HG03378 (cell line): ENCODE results near the gene PDZRN4.
"Not testable (repeated sequence)": the region's sequence is repeated elsewhere in the genome, so short reads cannot be mapped to it uniquely, and the experiment has no call there.

Experiments
- ATAC-seq: cut with Tn5 transposase; IDR thresholded peaks from one replicate; pipeline ENCODE4 v1.9.1; 2021; ENCODE audit warnings: mild to moderate bottlenecking, moderate library complexity; ENCODE audit not compliant: unreplicated experiment

The PDZRN4 gene

DNA sequence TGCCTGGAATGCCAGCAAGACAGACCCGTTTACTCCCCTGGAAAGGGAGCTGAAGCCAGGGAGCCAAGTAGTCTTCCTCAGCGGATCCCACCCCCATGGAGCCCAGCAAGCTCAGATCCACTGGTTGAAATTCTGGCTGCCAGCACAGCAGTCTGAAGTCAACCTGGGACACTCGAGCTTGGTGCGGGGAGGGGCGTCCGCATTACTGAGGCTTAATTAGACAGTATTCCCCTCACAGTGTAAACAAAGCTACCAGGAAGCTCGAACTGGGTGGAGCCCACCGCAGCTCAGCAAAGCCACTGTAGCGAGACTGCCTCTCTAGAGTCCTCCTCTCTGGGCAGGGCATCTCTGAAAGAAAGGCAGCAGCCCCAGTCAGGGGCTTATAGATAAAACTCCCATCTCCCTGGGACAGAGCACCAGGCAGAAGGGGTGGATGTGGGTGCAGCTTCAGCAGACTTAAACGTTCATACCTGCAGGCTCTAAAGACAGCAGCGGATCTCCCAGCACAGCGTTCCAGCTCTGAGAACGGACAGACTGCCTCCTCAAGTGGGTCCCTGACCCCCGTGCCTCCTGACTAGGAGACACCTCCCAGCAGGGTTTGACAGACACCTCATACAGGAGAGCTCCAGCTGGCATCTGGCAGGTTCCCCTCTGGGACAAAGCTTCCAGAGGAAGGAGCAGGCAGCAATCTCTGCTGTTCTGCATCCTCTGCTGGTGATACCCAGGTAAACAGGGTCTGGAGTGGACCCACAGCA is 92.4 kb downstream of the PDZRN4 start:
- not testable (repeated sequence) for ATAC-seq

GRCh38 chr12:41285470-41285869 is 97.3 kb downstream of the PDZRN4 start:
- ATAC-seq: not testable (repeated sequence)

GRCh38 chr12:41286426-41286825 is 98.3 kb downstream of the PDZRN4 start:
- no peak for ATAC-seq

DNA sequence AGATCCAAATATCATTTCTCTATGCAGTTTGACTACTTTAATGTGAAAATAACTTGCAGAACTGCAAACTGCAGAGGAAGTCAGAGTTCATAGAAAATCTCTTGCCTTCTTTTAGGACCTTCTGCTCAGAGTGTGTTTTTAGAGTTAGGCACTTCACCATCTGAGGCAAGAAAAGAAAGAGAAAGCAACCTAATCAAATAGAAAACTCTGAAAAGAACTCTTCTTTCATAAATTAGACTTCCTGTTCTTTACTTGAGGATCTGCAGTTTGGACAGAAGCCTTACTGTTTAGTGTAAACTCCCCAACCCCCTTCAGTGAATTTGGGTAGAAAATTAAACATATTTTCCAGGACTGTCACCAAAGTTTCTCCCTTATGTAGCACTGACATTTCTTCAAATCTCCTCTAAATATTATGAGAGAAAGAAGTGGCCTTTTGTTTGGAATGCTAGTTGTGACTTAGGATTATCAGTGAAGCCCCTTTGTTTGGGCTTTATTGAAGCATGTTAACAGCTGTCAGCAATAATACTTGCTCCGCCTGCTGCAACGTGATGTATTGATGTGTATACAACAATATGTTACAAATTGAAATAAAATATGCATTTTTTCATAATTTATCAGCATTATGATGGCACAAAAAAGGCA is 99.5 kb downstream of the PDZRN4 start:
- no peak for ATAC-seq

DNA sequence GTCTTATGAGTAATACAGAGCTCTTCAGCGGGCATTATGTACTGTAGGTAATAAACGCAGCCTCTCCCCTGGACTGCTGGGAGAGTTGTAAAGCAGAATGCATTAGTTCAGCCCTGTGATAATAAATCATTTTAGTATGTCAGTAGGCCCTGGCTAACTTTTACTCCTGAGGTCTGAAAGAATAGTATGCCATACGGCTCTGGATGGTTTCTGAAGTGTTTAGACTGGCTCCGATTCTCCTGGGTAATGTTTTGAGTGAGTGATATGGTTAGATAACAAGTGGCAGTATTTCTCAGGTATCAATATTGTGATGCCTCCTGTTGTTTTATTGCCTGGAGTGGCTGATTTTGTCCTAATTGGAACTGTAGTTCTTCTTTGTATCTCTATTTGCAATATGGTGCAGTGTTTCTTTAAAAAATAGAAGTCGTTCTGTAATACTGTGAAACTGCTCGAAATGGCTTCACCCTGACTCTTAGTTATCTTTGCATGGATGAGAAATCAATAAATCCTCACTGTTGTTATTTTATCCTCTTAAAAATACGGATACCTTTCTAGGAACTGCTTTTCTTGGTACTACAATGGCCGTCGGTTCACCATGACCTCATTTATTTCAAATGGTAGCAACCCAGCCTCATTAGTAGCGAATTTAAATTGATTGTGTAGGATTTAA is 100.2 kb downstream of the PDZRN4 start:
- ATAC-seq: no peak

DNA sequence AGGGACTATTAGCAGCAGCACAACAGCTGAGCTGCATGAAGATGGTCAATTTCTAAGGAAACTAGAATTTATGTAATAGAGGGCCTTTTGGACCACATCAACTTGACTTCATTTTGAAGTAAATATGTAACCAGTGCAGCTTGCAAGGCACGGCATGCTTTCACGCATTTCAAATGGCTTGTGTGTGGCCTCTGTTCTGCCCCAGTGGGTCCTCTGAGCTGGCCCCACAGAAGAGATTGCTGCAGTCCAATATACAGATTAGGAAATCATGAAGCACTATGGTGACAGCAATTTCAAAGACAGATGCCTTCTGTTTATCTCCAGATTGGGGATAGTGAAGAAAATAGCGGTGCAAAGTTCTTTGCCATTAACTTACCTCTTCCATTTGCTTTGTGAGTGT is 101.4 kb downstream of the PDZRN4 start:
- no peak for ATAC-seq

GRCh38 chr12:41293011-41293410 is 104.9 kb downstream of the PDZRN4 start:
- no peak for ATAC-seq

- ATAC-seq: no peak
Observed at GRCh38 chr12:41293461-41293860, 105.3 kb downstream of the PDZRN4 start.

GRCh38 chr12:41302979-41303403 is 114.9 kb downstream of the PDZRN4 start:
- no peak for ATAC-seq

DNA sequence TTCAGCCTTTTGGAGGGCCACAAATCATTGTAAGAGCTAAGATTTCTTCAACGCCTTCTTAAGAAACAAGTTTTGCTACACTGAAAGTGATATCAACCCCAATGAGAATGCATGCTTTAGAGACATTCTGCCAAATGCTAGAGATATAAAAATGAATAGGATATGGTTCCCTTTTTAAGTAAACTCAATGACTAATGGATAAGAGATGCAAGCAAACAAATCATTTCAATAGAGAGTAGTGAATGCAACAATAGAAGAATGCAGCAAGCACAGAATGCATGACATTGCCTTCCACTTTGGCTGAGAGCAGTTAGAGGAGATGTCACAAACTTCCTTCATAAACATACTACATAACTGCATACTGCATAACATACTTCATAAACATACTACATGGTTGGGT is 116.4 kb downstream of the PDZRN4 start:
- ATAC-seq: no peak

DNA sequence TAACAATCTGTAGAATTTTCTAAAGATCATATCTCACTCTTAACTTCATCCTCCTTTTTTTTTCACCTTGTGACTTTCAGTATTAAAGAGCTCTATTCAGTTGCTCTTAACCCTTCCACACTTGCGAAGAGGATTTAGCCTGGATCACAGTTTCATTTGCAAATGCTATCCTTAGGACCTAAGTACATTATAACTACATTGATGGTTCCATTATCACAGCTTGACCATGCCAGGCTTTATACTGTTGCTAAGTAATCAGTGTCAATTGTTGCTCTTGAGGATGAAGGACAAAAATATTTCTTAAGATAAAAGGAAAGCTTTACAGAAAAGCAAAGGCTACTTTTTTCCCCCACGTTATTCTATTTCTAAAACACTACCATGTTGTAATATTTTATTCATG is 122.2 kb downstream of the PDZRN4 start:
- no peak for ATAC-seq

- ATAC-seq: no peak
Observed at GRCh38 chr12:41311883-41312282, 123.8 kb downstream of the PDZRN4 start.

DNA sequence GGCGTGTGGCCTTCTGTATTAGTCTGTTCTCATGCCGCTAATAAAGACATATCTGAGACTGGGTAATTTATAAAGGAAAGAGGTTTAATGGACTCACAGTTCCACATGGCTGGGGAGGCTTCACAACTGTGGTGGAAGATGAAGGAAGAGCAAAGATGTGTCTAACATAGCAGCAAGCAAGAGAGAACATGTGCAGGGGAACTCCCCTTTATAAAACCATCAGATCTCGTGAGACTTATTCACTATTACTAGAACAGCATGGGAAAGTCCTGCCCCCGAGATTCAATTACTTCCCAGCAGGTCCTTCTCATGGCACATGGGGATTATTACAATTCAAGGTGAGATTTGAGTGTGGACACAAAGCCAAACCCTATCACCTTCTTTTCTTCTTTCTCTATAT is 124.3 kb downstream of the PDZRN4 start:
- not testable (repeated sequence) for ATAC-seq

- no peak for ATAC-seq
Observed at GRCh38 chr12:41325336-41325735, 137.2 kb downstream of the PDZRN4 start.

DNA sequence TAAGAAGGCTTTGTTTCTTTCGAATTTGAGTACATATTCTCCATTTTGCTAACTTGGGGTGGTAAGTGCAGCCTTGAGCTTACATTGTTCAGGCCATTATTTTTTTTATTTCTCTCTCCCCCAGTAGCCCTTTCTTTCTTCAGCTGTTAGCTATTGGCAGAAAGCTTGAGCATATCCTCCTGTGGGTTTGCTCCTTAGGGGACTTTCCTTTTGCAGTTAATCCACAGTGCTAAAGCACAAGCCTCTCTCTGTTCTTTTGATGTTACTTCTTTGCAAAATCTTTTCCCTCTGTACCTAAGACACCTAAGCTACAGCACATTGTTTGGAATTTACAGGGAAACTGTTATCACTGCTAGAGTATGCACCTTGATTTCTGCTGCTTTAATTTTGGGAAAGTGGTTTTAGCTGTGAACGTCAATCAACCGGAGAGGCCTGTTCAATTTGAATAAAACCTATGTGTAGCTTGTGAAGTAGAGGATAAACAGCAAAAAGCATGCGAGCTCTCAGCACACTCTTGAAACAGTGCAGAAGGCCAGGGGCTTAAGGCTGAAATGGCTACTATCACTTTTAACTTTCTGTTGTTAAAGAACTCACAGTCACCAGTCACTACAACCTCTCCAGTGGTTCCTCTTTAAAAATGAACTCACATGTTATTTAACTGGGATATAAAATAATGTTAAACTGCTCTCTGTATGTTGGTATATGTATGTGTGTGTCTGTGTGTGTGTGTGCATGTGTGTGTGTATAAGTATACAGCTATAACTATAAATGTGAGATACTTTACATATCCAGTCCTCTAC is 139.2 kb downstream of the PDZRN4 start:
- ATAC-seq: no peak

GRCh38 chr12:41333974-41334373 is 145.9 kb downstream of the PDZRN4 start:
- no peak for ATAC-seq

DNA sequence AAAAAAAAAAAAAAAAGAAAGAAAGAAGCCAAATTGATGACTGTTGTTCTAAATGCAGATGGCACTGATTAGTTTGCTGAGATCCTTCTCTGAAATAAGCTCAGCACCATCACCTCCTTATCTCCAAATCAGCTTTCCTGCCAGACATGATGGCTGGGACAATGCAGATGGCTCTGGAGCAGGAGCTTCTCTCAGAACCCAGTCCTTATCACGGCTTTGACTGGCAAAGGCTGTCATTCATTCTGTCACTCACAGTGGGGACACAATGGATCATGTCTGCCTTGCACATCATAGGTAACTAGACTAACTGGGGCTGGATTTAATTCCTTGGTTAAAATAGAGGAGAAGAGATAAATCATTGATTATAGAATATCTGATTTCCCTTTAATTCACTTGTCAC is 146.3 kb downstream of the PDZRN4 start:
- ATAC-seq: no peak

GRCh38 chr12:41336041-41336549 is 148.0 kb downstream of the PDZRN4 start:
- ATAC-seq: no peak

DNA sequence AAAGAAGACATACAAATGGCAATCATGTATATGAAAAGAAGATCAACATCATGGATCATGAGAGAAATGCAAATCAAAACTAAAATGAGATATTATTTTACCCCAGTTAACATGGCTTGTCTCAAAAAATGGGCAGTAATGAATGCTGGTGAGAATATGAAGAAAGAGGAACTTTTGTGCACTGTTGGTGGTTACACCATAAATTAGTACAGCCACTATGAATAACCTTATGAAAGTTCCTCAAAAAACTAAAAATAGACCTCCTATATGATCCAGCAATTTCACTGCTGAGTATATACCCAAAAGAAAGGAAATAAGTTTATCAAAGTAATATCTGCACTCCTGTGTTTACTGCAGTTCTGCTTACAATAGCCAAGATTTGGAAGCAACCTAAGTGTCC is 151.7 kb downstream of the PDZRN4 start:
- no peak for ATAC-seq

DNA sequence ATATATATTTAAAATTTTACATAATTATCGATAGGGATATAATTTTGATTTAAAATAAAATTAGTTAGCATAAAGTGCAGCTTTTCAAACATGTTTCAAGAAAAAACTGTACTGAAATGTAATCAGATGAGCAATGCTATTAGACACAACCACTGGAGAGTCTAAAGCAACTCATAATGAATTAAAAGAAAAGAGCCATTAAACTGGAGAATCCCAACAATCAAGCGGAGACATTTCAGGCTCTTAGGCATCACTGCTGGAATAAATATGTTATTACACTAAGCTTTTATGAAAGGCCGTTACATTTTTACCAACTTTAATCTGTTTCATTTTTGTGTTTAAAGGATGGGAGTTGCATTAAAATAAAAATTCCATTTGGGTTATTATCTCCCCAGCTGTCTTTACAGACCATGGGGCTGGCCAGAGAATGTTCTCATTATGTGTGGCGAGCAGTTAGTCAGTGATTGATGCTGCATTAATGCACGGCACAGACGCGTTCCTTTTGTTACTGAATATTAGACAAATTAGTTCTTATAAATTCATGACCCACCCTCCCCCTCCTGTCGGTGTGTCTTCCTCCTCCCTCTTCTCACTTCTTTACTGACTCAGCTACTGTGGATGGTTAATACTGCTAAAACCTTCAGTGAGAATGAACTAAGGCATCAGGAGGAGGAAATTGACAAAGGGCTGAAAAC is 156.8 kb downstream of the PDZRN4 start:
- no peak for ATAC-seq
